ENCODE results near the gene ANHX. TPM values are rescaled to one million over a fixed set of nuclear protein-coding genes. Genes with fewer than 3 reads are reported as not detected.

The ANHX gene
- total and polyA plus RNA-seq, 2 of the 8 experiments (the other 6 are each of a cell fraction or from before 2014, with no cell fraction given) = not detected

GRCh38 chr12:133256321-133256720 lies 20.6 kb upstream of the ANHX start:
- Histone ChIP-seq H3K14ac (ENCODE audit: insufficient read length) (no peak overlapping the region), H3K79me1 (ENCODE audit: low read depth, low read length) (no peaks in the 10 kb centered on the region), H2AFZ (ENCODE audit: low read length) (no peak overlapping the region), H3K4ac (replicated peaks; ENCODE audit: insufficient read length, low read depth, low read length) (no peak overlapping the region), H2BK20ac (ENCODE audit: low read length) (no peak overlapping the region), H2BK5ac (ENCODE audit: low read depth, low read length) (no peak overlapping the region), H4K20me1 (replicated peaks in 1 of 2; ENCODE audit: control insufficient read depth in 1 of 2, insufficient read depth in 2 of 2, low read length in 2 of 2) (no peaks in the 10 kb centered on the region), H4K91ac (replicated peaks; ENCODE audit: insufficient read length, low read length) (no peak overlapping the region), H3K9me3 (ENCODE audit: insufficient read depth in 2 of 2, low read depth in 1 of 2, low read length in 1 of 2) (peaks cover 27 to 39% of the 10 kb centered on the region in 2 experiments), H2BK15ac (ENCODE audit: low read length) (no peak overlapping the region), H3K23ac (ENCODE audit: insufficient read length) (no peak overlapping the region), H2BK12ac (ENCODE audit: low read depth, low read length) (no peak overlapping the region), H3K23me2 (ENCODE audit: low read depth, low read length) (no peaks in the 10 kb centered on the region), H4K8ac (ENCODE audit: extremely low read depth, insufficient read depth, low read length) (no peak overlapping the region), H3K79me2 (ENCODE audit: control insufficient read depth in 1 of 2, insufficient read depth in 2 of 2, low read length in 2 of 2) (no peaks in the 10 kb centered on the region), H3K4me2 (ENCODE audit: insufficient read depth in 1 of 2, low read depth in 2 of 2, low read length in 2 of 2) (no peak overlapping the region), H2AK5ac (ENCODE audit: low read depth, low read length) (no peak overlapping the region), H3K36me3 (ENCODE audit: control insufficient read depth in 2 of 4, insufficient read depth in 4 of 4, low read length in 3 of 4) (no peaks in the 10 kb centered on the region), H3K27me3 (replicated peaks in 1 of 4; ENCODE audit: control insufficient read depth in 3 of 4, extremely low read depth in 1 of 4, insufficient read depth in 3 of 4, low read length in 3 of 4) (no peaks in the 10 kb centered on the region), H2BK120ac (replicated peaks; ENCODE audit: low read depth, low read length) (no peak overlapping the region), H3K9ac (replicated peaks in 1 of 4; ENCODE audit: extremely low read depth in 1 of 4, low read depth in 3 of 4, low read length in 3 of 4) (no peak overlapping the region), H3K56ac (replicated peaks; ENCODE audit: insufficient read length, low read depth, low read length) (no peak overlapping the region), H4K5ac (ENCODE audit: insufficient read length, low read depth, low read length) (no peak overlapping the region), H3K27ac (ENCODE audit: low read depth, low read length) (no peak overlapping the region), H3K4me3 (ENCODE audit: extremely low read depth in 1 of 4, insufficient read depth in 2 of 4, low read depth in 3 of 4, low read length in 4 of 4) (no peak overlapping the region), H3K4me1 (replicated peaks in 1 of 4; ENCODE audit: control insufficient read depth in 3 of 4, insufficient read depth in 4 of 4, low read length in 3 of 4) (no peaks in the 10 kb centered on the region), H3K18ac (ENCODE audit: extremely low read depth, low read length) (no peak overlapping the region)
- CTCF ChIA-PET (ENCODE audit: partially characterized antibody) = no interaction called here
- POLR2A ChIA-PET (ENCODE audit: partially characterized antibody) = no interaction called here
- FAIRE-seq (no peak), DNase-seq (ENCODE audit: low read depth in 1 of 2, low spot score in 2 of 2) (no peak)
- 65% methylated on average over 1 of the region's 1 CpG; no CpG with 5 or more reads in 1 of the 2 experiments for WGBS, 2 experiments (ENCODE audit: extremely low coverage in 1 of 2, insufficient coverage in 1 of 2, insufficient read length in 1 of 2, insufficient replicate concordance in 2 of 2, low coverage in 1 of 2, low lambda C conversion rate in 2 of 2, missing lambda C conversion rate in 1 of 2)
- no peak for TF ChIP-seq CHD1 (IDR thresholded peaks at IDR 0.05; ENCODE audit: low read depth, low read length)
- no peak for TF ChIP-seq POLR2A (IDR thresholded peaks at IDR 0.05; ENCODE audit: control extremely low read depth in 1 of 2, low read depth in 2 of 2, low read length in 2 of 2)
- no peak for TF ChIP-seq SUZ12 (IDR thresholded peaks at IDR 0.05; ENCODE audit: low read length)
- no peak for TF ChIP-seq SAP30 (IDR thresholded peaks at IDR 0.05; ENCODE audit: insufficient read depth, insufficient replicate concordance, low read length)
- no peak for TF ChIP-seq ATF2 (IDR thresholded peaks at IDR 0.05; ENCODE audit: low read length)

All from H1 (cell line).